ENCODE results near the gene NCOA4. TPM values are rescaled to one million over a fixed set of nuclear protein-coding genes. Genes with fewer than 3 reads are reported as not detected.
A peak's percentile ranks its signal among the peaks of the same experiment; 100 is the strongest.

The NCOA4 gene
- total RNA-seq, 4 donors from 2014 or later: 122 to 161 (median 141) TPM

DNA sequence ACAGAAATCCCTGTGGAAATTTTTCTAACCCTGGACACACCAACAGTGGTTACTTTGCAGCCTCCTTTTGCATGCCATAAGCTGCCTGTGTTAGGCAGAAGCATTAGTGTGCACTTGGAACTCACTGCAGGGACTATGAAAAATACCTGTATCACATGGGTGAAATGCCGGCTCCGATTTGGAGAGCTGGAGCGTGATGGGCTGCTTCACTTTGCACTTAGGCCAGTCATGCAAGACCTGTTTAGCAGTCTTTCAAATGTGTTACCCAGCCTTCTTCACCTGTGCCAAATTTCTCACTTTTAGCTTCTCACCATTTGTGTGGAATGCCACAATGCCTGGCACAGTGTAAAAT is 11.3 kb downstream of the NCOA4 start:
- WGBS, 2 donors: 48 to 57% methylated on average over 3 of the region's 3 CpGs

DNA sequence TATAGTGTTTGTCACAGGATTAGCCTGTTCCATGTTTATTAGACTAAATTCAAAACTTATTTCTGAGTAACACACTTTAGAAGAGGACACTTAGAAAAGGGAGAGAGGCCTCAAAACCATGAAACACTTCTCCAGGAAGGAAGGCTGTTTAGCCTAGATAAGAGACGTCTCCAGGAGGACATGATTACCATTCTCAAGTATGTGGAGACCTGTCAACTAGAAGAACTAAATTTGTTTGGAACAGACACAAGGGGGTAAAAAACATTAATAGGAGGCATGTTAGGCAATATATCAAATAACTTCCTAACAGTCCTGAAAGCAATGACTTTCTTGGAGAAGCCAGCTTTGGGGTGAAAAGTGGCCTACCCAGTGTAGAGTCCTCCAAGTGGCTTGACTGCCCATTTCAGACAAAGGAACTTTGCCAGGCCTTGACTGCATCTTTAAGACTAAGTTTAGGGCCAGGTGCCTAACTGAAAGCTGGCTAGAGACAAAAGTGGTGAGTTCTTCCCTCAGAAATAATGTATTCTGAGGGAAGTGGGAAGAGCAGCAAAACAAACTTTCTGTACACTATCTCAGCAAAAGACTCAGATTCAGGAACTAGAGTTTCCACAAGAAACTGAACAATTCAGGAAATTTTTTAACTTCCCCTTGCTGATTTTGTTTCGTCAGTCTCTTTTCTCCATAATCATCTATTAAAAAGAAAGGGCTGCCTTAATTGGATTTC is 11.8 kb downstream of the NCOA4 start:
- no peak overlapping the region for H3K4me3 ChIP-seq
- WGBS, 2 donors: 51 to 61% methylated on average over 2 of the region's 2 CpGs
- intact Hi-C loops (cut with DNase I): no loop called here
- peaks cover 6 to 38% (median 17%) of the 10 kb centered on the region in 3 donors for H3K36me3 ChIP-seq
- H3K27ac ChIP-seq: peak overlapping the region in 3 of 4 donors; percentile 14 to 45 (median 40)
- no peak for DNase-seq
- H3K4me1 ChIP-seq: peaks cover 22 to 77% (median 46%) of the 10 kb centered on the region in 3 donors
- no peaks in the 10 kb centered on the region for H3K9me3 ChIP-seq
- no peaks in the 10 kb centered on the region for H3K27me3 ChIP-seq
- TF ChIP-seq POLR2A (IDR thresholded peaks at IDR 0.05): no peak

More for the DNA sequence above, 11.3 kb downstream of the NCOA4 start:
- TF ChIP-seq, protein P1, sequence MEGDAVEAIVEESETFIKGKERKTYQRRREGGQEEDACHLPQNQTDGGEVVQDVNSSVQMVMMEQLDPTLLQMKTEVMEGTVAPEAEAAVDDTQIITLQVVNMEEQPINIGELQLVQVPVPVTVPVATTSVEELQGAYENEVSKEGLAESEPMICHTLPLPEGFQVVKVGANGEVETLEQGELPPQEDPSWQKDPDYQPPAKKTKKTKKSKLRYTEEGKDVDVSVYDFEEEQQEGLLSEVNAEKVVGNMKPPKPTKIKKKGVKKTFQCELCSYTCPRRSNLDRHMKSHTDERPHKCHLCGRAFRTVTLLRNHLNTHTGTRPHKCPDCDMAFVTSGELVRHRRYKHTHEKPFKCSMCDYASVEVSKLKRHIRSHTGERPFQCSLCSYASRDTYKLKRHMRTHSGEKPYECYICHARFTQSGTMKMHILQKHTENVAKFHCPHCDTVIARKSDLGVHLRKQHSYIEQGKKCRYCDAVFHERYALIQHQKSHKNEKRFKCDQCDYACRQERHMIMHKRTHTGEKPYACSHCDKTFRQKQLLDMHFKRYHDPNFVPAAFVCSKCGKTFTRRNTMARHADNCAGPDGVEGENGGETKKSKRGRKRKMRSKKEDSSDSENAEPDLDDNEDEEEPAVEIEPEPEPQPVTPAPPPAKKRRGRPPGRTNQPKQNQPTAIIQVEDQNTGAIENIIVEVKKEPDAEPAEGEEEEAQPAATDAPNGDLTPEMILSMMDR (IDR thresholded peaks at IDR 0.05): no peak
- no peak for TF ChIP-seq POLR2A (IDR thresholded peaks at IDR 0.05)
- Histone ChIP-seq H3K36me3 (peaks cover 1 to 32% (median 13%) of the 10 kb centered on the region in 3 donors), H3K27ac (peak overlapping the region in 3 of 4 donors; percentile 27 to 45 (median 40)), H3K9me3 (no peaks in the 10 kb centered on the region), H3K4me1 (peaks cover 23 to 82% (median 52%) of the 10 kb centered on the region in 3 donors), H3K4me3 (no peak overlapping the region), H3K27me3 (no peaks in the 10 kb centered on the region)
- no peak for DNase-seq
- intact Hi-C loops (cut with DNase I): no loop called here

DNA sequence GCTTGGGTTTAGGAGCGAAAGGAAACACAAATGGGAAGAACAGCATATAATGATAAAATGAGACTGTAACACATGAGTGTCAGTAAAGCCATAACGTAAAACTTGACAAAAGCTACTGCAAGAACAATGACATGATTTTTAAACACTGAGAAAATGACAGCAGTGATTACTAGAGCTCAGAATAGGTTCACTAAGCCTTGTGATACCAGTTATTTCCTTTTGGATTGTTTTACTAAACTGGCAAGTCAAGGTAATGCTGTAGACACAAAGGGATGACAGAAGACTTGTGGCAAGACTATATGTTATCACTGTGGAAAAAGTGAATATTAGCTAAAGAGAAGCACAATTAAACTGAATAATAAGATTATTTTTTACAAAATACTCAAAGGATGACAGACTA is 12.7 kb downstream of the NCOA4 start:
- DNase-seq: no peak
- intact Hi-C loops (cut with DNase I): no loop called here
- Histone ChIP-seq H3K27ac (peak overlapping the region in 1 of 4 donors; percentile 14), H3K4me1 (peaks cover 15 to 68% (median 43%) of the 10 kb centered on the region in 3 donors), H3K27me3 (no peaks in the 10 kb centered on the region), H3K36me3 (peaks cover 9 to 46% (median 17%) of the 10 kb centered on the region in 3 donors), H3K9me3 (no peaks in the 10 kb centered on the region), H3K4me3 (no peak overlapping the region)
- TF ChIP-seq POLR2A (IDR thresholded peaks at IDR 0.05): no peak
- TF ChIP-seq, protein P1 (IDR thresholded peaks at IDR 0.05): no peak
- WGBS, 2 donors: 79 to 84% methylated on average over 2 of the region's 2 CpGs

DNA sequence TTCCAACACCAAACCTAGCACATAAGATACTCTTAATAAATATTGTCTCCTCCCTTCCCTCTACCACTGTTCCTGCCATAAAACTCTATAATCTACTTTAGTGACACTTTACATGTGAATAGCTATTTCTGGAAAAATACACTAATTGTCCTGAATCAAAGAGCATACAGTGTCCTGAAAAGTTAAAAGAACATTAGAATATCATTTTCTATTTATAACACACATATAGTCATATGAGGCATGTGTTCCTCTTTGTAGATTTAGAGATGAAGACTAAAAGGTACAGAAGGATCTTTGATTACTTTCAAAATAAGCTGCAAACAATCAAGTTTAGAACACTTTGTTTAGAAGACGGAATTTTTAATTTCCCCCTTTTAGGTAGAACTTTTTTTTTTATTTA is 13.6 kb downstream of the NCOA4 start:
- no peak for TF ChIP-seq POLR2A (IDR thresholded peaks at IDR 0.05)
- TF ChIP-seq, protein P1 (IDR thresholded peaks at IDR 0.05): no peak
- intact Hi-C loops (cut with DNase I): no loop called here
- Histone ChIP-seq H3K4me3 (no peak overlapping the region), H3K9me3 (no peaks in the 10 kb centered on the region), H3K27me3 (no peaks in the 10 kb centered on the region), H3K27ac (no peak overlapping the region), H3K4me1 (peaks cover 15 to 59% (median 34%) of the 10 kb centered on the region in 3 donors), H3K36me3 (peaks cover 10 to 56% (median 17%) of the 10 kb centered on the region in 3 donors)
- 95 to 96% methylated on average over 1 of the region's 1 CpG for WGBS, 2 donors
- no peak for DNase-seq

DNA sequence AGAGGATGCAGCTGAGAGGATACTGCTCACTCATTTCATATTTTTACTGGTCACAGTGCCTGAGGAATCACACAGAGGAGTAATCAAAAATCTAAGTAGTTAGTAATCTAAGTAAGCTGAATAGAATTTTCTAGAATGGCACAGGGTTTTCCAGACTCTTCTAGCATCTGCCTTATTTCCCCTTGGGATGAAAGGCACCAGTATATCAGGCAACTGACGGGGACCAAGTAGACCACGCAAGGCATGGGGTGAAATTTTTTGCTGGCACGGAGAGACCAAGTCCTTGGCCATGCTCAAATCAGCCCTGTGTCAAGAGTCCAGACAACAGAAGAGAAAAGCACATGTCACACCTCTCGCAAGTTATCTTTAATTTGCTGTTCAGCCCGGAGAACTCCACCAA is 14.2 kb downstream of the NCOA4 start:
- Histone ChIP-seq H3K27ac (no peak overlapping the region), H3K4me1 (peaks cover 15 to 53% (median 33%) of the 10 kb centered on the region in 3 donors), H3K9me3 (no peaks in the 10 kb centered on the region), H3K36me3 (peaks cover 10 to 62% (median 17%) of the 10 kb centered on the region in 3 donors), H3K27me3 (no peaks in the 10 kb centered on the region), H3K4me3 (no peak overlapping the region)
- TF ChIP-seq, protein P1 (IDR thresholded peaks at IDR 0.05): no peak
- no peak for TF ChIP-seq POLR2A (IDR thresholded peaks at IDR 0.05)
- WGBS, 2 donors: 77 to 88% methylated on average over 4 to 5 of the region's 5 CpGs
- DNase-seq: no peak
- intact Hi-C loops (cut with DNase I): no loop called here

Data from esophagus squamous epithelium (tissue), 5 donors.